ENCODE measurements around the gene KITLG. TPM values are rescaled to one million over a fixed set of nuclear protein-coding genes. Genes with fewer than 3 reads are reported as not detected.

Gene KITLG
- total RNA-seq, 1 donor from 2014 or later = 21.7 TPM

DNA sequence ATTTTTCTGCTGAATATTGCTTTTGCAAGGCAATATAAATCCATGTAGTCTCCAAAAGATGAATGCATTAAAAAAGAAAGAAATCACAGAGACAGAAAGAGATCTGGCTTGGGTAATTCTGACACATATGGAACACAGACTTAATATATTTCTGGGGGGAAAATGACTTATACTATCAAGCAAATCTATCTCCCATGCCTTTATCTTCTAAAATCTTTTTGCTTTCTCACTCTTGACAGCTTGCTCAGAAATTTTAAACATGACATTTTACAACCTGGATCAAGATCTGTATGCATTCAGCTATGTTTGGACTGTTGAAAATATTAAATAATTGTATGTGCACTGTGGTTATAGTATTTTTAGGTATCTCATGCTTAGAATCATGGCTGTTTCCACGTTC lies 73.0 kb downstream of the KITLG start:
- Histone ChIP-seq H3K4me2 (ENCODE audit: low read length) (no peak overlapping the region), H3K36me3 (ENCODE audit: insufficient read depth, low read length) (peaks cover 9% of the 10 kb centered on the region), H3K4me3 (ENCODE audit: insufficient read depth, low read depth, low read length) (no peak overlapping the region), H4K20me1 (ENCODE audit: insufficient read depth, low read length) (no peaks in the 10 kb centered on the region), H3K9me3 (ENCODE audit: insufficient read depth, low read depth, low read length) (no peaks in the 10 kb centered on the region), H3K27ac (ENCODE audit: low read depth, low read length) (no peak overlapping the region), H3K4me1 (ENCODE audit: insufficient read depth, low read length) (peaks cover 7% of the 10 kb centered on the region), H3K79me2 (ENCODE audit: insufficient read depth, low read length) (no peaks in the 10 kb centered on the region), H3K27me3 (ENCODE audit: insufficient read depth, low read length) (no peaks in the 10 kb centered on the region), H2AFZ (ENCODE audit: low read depth, low read length) (no peak overlapping the region), H3K9ac (ENCODE audit: low read length) (no peak overlapping the region)
- FAIRE-seq (no peak), DNase-seq (ENCODE audit: low read depth) (no peak)
- Mint-ChIP-seq H3K9me3 (ENCODE audit: unreplicated experiment) (no peaks in the 10 kb centered on the region), H3K4me1 (ENCODE audit: low read depth, unreplicated experiment) (peaks cover 3% of the 10 kb centered on the region), H3K27ac (ENCODE audit: unreplicated experiment) (no peak overlapping the region), H3K4me3 (ENCODE audit: unreplicated experiment) (no peak overlapping the region), H3K36me3 (ENCODE audit: low read depth, unreplicated experiment) (peaks cover 12% of the 10 kb centered on the region), H3K27me3 (ENCODE audit: low read depth, unreplicated experiment) (no peaks in the 10 kb centered on the region)
- no peak for TF ChIP-seq EZH2 (IDR thresholded peaks at IDR 0.05; ENCODE audit: insufficient read depth, low read length)
- TF ChIP-seq, protein P1, sequence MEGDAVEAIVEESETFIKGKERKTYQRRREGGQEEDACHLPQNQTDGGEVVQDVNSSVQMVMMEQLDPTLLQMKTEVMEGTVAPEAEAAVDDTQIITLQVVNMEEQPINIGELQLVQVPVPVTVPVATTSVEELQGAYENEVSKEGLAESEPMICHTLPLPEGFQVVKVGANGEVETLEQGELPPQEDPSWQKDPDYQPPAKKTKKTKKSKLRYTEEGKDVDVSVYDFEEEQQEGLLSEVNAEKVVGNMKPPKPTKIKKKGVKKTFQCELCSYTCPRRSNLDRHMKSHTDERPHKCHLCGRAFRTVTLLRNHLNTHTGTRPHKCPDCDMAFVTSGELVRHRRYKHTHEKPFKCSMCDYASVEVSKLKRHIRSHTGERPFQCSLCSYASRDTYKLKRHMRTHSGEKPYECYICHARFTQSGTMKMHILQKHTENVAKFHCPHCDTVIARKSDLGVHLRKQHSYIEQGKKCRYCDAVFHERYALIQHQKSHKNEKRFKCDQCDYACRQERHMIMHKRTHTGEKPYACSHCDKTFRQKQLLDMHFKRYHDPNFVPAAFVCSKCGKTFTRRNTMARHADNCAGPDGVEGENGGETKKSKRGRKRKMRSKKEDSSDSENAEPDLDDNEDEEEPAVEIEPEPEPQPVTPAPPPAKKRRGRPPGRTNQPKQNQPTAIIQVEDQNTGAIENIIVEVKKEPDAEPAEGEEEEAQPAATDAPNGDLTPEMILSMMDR (IDR thresholded peaks at IDR 0.05; ENCODE audit: insufficient read depth, low read depth, low read length) = no peak

DNA sequence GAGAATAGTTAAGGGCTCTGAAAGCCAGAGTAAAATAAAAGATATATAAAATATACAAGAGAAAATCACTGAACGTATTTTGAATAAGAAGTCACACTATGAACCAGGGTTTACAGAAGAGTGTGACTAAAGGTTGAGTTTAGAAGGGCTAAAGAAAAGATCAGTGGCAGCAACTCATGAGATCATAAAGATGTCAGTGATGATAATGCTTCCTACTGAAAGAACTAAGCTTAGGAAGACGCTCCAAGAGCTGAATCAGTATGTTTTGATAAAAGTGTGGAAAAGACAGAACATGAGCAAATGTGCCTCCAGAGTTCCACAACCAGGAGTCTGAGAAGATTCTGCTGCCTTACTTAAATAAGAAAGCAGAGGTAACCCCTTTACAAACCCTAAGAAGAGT lies 74.6 kb downstream of the KITLG start:
- H3K9me3 Mint-ChIP-seq (ENCODE audit: unreplicated experiment) = no peaks in the 10 kb centered on the region
- no peak overlapping the region for H3K27ac Mint-ChIP-seq (ENCODE audit: unreplicated experiment)
- H3K4me1 ChIP-seq (ENCODE audit: insufficient read depth, low read length) = peaks cover 13% of the 10 kb centered on the region
- H3K4me3 ChIP-seq (ENCODE audit: insufficient read depth, low read depth, low read length) = no peak overlapping the region
- peaks cover 12% of the 10 kb centered on the region for H3K36me3 Mint-ChIP-seq (ENCODE audit: low read depth, unreplicated experiment)
- H3K27me3 ChIP-seq (ENCODE audit: insufficient read depth, low read length) = no peaks in the 10 kb centered on the region
- no peak overlapping the region for H3K4me3 Mint-ChIP-seq (ENCODE audit: unreplicated experiment)
- no peak overlapping the region for H2AFZ ChIP-seq (ENCODE audit: low read depth, low read length)
- H3K27me3 Mint-ChIP-seq (ENCODE audit: low read depth, unreplicated experiment) = no peaks in the 10 kb centered on the region
- H3K9ac ChIP-seq (ENCODE audit: low read length) = no peak overlapping the region
- no peak overlapping the region for H3K27ac ChIP-seq (ENCODE audit: low read depth, low read length)
- H3K36me3 ChIP-seq (ENCODE audit: insufficient read depth, low read length) = peaks cover 9% of the 10 kb centered on the region
- DNase-seq (ENCODE audit: low read depth) (no peak), FAIRE-seq (no peak)
- TF ChIP-seq, protein P1 (IDR thresholded peaks at IDR 0.05; ENCODE audit: insufficient read depth, low read depth, low read length) = no peak
- H3K4me1 Mint-ChIP-seq (ENCODE audit: low read depth, unreplicated experiment) = peaks cover 3% of the 10 kb centered on the region
- H4K20me1 ChIP-seq (ENCODE audit: insufficient read depth, low read length) = no peaks in the 10 kb centered on the region
- H3K4me2 ChIP-seq (ENCODE audit: low read length) = no peak overlapping the region
- no peaks in the 10 kb centered on the region for H3K79me2 ChIP-seq (ENCODE audit: insufficient read depth, low read length)
- no peaks in the 10 kb centered on the region for H3K9me3 ChIP-seq (ENCODE audit: insufficient read depth, low read depth, low read length)

DNA sequence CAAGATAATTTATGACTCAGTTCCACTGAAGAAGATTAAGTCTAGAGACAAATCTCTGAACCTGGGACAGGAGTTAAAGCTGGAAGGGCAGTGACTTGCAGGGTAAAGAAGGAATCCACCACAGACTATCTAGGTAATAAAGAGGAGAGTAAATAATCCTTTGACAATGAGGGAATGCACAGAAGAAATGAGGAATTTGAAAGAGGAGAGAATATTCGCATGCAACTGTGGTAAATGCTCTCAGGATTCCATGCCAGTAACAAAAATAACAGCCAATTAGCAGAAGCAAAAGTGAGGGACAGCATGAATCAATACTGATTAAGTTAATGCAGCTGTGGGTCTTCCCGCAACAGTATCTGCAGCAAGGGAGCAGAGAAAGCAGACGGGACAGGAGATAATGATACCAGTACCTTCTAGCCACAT lies 77.0 kb downstream of the KITLG start:
- Mint-ChIP-seq H3K36me3 (ENCODE audit: low read depth, unreplicated experiment) (peaks cover 10% of the 10 kb centered on the region), H3K4me3 (ENCODE audit: unreplicated experiment) (no peak overlapping the region), H3K4me1 (ENCODE audit: low read depth, unreplicated experiment) (peaks cover 3% of the 10 kb centered on the region), H3K9me3 (ENCODE audit: unreplicated experiment) (no peaks in the 10 kb centered on the region), H3K27me3 (ENCODE audit: low read depth, unreplicated experiment) (no peaks in the 10 kb centered on the region), H3K27ac (ENCODE audit: unreplicated experiment) (no peak overlapping the region)
- no peaks in the 10 kb centered on the region for H3K79me2 ChIP-seq (ENCODE audit: insufficient read depth, low read length)
- H3K27ac ChIP-seq (ENCODE audit: low read depth, low read length) = no peak overlapping the region
- peak; percentile 40 for DNase-seq (ENCODE audit: low read depth)
- no peaks in the 10 kb centered on the region for H3K27me3 ChIP-seq (ENCODE audit: insufficient read depth, low read length)
- H2AFZ ChIP-seq (ENCODE audit: low read depth, low read length) = no peak overlapping the region
- H3K4me2 ChIP-seq (ENCODE audit: low read length) = no peak overlapping the region
- no peak for FAIRE-seq
- H3K9me3 ChIP-seq (ENCODE audit: insufficient read depth, low read depth, low read length) = no peaks in the 10 kb centered on the region
- H4K20me1 ChIP-seq (ENCODE audit: insufficient read depth, low read length) = no peaks in the 10 kb centered on the region
- no peak for TF ChIP-seq EZH2 (IDR thresholded peaks at IDR 0.05; ENCODE audit: insufficient read depth, low read length)
- no peak overlapping the region for H3K4me3 ChIP-seq (ENCODE audit: insufficient read depth, low read depth, low read length)
- no peak overlapping the region for H3K9ac ChIP-seq (ENCODE audit: low read length)
- H3K4me1 ChIP-seq (ENCODE audit: insufficient read depth, low read length) = peaks cover 13% of the 10 kb centered on the region
- peaks cover 9% of the 10 kb centered on the region for H3K36me3 ChIP-seq (ENCODE audit: insufficient read depth, low read length)

All from astrocyte (in vitro differentiated cells and primary cell).